ENCODE results near the gene RC3H2.
"Not testable (repeated sequence)": the region's sequence is repeated elsewhere in the genome, so short reads cannot be mapped to it uniquely, and the experiment has no call there.

The RC3H2 gene

GRCh38 chr9:122837266-122837850 is 67.8 kb downstream of the RC3H2 start:
- DNase-seq: no peak

GRCh38 chr9:122835313-122835731 is 69.8 kb downstream of the RC3H2 start:
- no peak for DNase-seq

- no peak for DNase-seq
Observed at GRCh38 chr9:122832194-122832593, 73.0 kb downstream of the RC3H2 start.

- DNase-seq: not testable (repeated sequence)
Observed at GRCh38 chr9:122828965-122829284, 76.2 kb downstream of the RC3H2 start.

- DNase-seq: peak; percentile 34
Observed at GRCh38 chr9:122827761-122828093, 77.4 kb downstream of the RC3H2 start.

GRCh38 chr9:122822938-122823337 is 82.2 kb downstream of the RC3H2 start:
- no peak for DNase-seq

- DNase-seq: no peak
Observed at GRCh38 chr9:122822056-122822455, 83.1 kb downstream of the RC3H2 start.

GRCh38 chr9:122821278-122821943 is 83.7 kb downstream of the RC3H2 start:
- no peak for DNase-seq

GRCh38 chr9:122820490-122820845 is 84.7 kb downstream of the RC3H2 start:
- DNase-seq: no peak

GRCh38 chr9:122819791-122820489 is 85.2 kb downstream of the RC3H2 start:
- no peak for DNase-seq

- no peak for DNase-seq
Observed at GRCh38 chr9:122819326-122819725, 85.8 kb downstream of the RC3H2 start.

GRCh38 chr9:122816163-122816867 is 88.8 kb downstream of the RC3H2 start:
- DNase-seq: no peak

GRCh38 chr9:122815544-122815943 is 89.6 kb downstream of the RC3H2 start:
- DNase-seq: no peak

- no peak for DNase-seq
Observed at GRCh38 chr9:122814545-122814944, 90.6 kb downstream of the RC3H2 start.

- DNase-seq: no peak
Observed at GRCh38 chr9:122812736-122813135, 92.4 kb downstream of the RC3H2 start.

- peak; percentile 61 for DNase-seq
Observed at GRCh38 chr9:122810306-122810946, 94.7 kb downstream of the RC3H2 start.

GRCh38 chr9:122809261-122809660 is 95.9 kb downstream of the RC3H2 start:
- DNase-seq: not testable (repeated sequence)

GRCh38 chr9:122808141-122808540 is 97.0 kb downstream of the RC3H2 start:
- no peak for DNase-seq

GRCh38 chr9:122807271-122807900 is 97.8 kb downstream of the RC3H2 start:
- no peak for DNase-seq

- DNase-seq: no peak
Observed at GRCh38 chr9:122806661-122807060, 98.5 kb downstream of the RC3H2 start.

- no peak for DNase-seq
Observed at GRCh38 chr9:122800066-122801060, 104.8 kb downstream of the RC3H2 start, which contains the start of gene OR1K1. Gene OR1K1 (plus strand): TSS chr9:122800123. CDS start chr9:122800123, 0 bp downstream.

Measured in fibroblast of skin of right quadriceps (primary cell).